Measurements from ENCODE around the gene NPNT. TPM values are rescaled to one million over a fixed set of nuclear protein-coding genes. Genes with fewer than 3 reads are reported as not detected.
A peak's percentile ranks its signal among the peaks of the same experiment; 100 is the strongest.
"Not testable (repeated sequence)": the region's sequence is repeated elsewhere in the genome, so short reads cannot be mapped to it uniquely, and the experiment has no call there.

The NPNT gene
- not detected for total RNA-seq

- CTCF ChIA-PET, result no interaction called here
- H3K27ac Mint-ChIP-seq, result no peak within 1 kb of the TSS
- H3K4me3 Mint-ChIP-seq, result peak within 1 kb of the TSS; percentile 46
- no peaks in the 10 kb centered on the region for H3K9me3 Mint-ChIP-seq
- peaks cover 4% of the 10 kb centered on the region for H3K4me1 Mint-ChIP-seq (ENCODE audit: low read depth)
- POLR2A ChIA-PET, result no interaction called here
- no peaks in the 10 kb centered on the region for H3K36me3 Mint-ChIP-seq
- no peak for DNase-seq
- intact Hi-C loops (cut with micrococcal nuclease), result no loop called here
- H3K27me3 Mint-ChIP-seq, result peaks cover 59% of the 10 kb centered on the region
Measured at GRCh38 chr4:105894660-105895582, at the start of gene NPNT. Gene NPNT (plus strand): TSS chr4:105895471. CDS start chr4:105895653, 182 bp downstream.

GRCh38 chr4:105845559-105845958 is 49.7 kb upstream of the NPNT start:
- CTCF ChIA-PET, result no interaction called here
- no peak overlapping the region for H3K27ac Mint-ChIP-seq
- H3K36me3 Mint-ChIP-seq, result peaks cover 12% of the 10 kb centered on the region
- no peaks in the 10 kb centered on the region for H3K4me1 Mint-ChIP-seq (ENCODE audit: low read depth)
- H3K9me3 Mint-ChIP-seq, result no peaks in the 10 kb centered on the region
- no peak for DNase-seq
- intact Hi-C loops (cut with micrococcal nuclease), result no loop called here
- H3K4me3 Mint-ChIP-seq, result no peak overlapping the region
- no peaks in the 10 kb centered on the region for H3K27me3 Mint-ChIP-seq
- POLR2A ChIA-PET, result no interaction called here

- intact Hi-C loops (cut with micrococcal nuclease); CTCF ChIA-PET; H3K4me3 Mint-ChIP-seq; H3K36me3 Mint-ChIP-seq; H3K27ac Mint-ChIP-seq; DNase-seq; H3K9me3 Mint-ChIP-seq; H3K4me1 Mint-ChIP-seq (ENCODE audit: low read depth); H3K27me3 Mint-ChIP-seq; POLR2A ChIA-PET: not testable (repeated sequence)
Measured at GRCh38 chr4:105848359-105848758, 46.9 kb upstream of the NPNT start.

- peaks cover 17% of the 10 kb centered on the region for H3K9me3 Mint-ChIP-seq
- peaks cover 10% of the 10 kb centered on the region for H3K36me3 Mint-ChIP-seq
Measured at GRCh38 chr4:105851196-105851595, 44.1 kb upstream of the NPNT start.

GRCh38 chr4:105852230-105852629 is 43.0 kb upstream of the NPNT start:
- CTCF ChIA-PET, result not testable (repeated sequence)

More at GRCh38 chr4:105851196-105851595, 44.1 kb upstream of the NPNT start:
- intact Hi-C loops (cut with micrococcal nuclease), result no loop called here
- DNase-seq, result no peak
- Mint-ChIP-seq H3K4me1 (ENCODE audit: low read depth) (no peaks in the 10 kb centered on the region), H3K4me3 (no peak overlapping the region), H3K27me3 (no peaks in the 10 kb centered on the region), H3K27ac (no peak overlapping the region)
- CTCF ChIA-PET, result no interaction called here
- POLR2A ChIA-PET, result no interaction called here

GRCh38 chr4:105858466-105859040 is 36.7 kb upstream of the NPNT start:
- H3K27ac Mint-ChIP-seq, result no peak overlapping the region
- DNase-seq, result no peak
- H3K4me1 Mint-ChIP-seq (ENCODE audit: low read depth), result no peaks in the 10 kb centered on the region
- H3K27me3 Mint-ChIP-seq, result no peaks in the 10 kb centered on the region
- CTCF ChIA-PET, result no interaction called here
- H3K9me3 Mint-ChIP-seq, result peaks cover 48% of the 10 kb centered on the region
- H3K4me3 Mint-ChIP-seq, result no peak overlapping the region
- peaks cover 18% of the 10 kb centered on the region for H3K36me3 Mint-ChIP-seq
- POLR2A ChIA-PET, result no interaction called here
- intact Hi-C loops (cut with micrococcal nuclease), result no loop called here

More at GRCh38 chr4:105852230-105852629, 43.0 kb upstream of the NPNT start:
- peaks cover 25% of the 10 kb centered on the region for H3K9me3 Mint-ChIP-seq
- DNase-seq; H3K4me1 Mint-ChIP-seq (ENCODE audit: low read depth); POLR2A ChIA-PET; H3K27ac Mint-ChIP-seq; intact Hi-C loops (cut with micrococcal nuclease); H3K4me3 Mint-ChIP-seq; H3K27me3 Mint-ChIP-seq: not testable (repeated sequence)
- H3K36me3 Mint-ChIP-seq, result peaks cover 15% of the 10 kb centered on the region

GRCh38 chr4:105859233-105859632 is 36.0 kb upstream of the NPNT start:
- no peak for DNase-seq
- Mint-ChIP-seq H3K9me3 (peaks cover 50% of the 10 kb centered on the region), H3K36me3 (peaks cover 15% of the 10 kb centered on the region), H3K27ac (no peak overlapping the region), H3K27me3 (no peaks in the 10 kb centered on the region), H3K4me3 (no peak overlapping the region), H3K4me1 (ENCODE audit: low read depth) (no peaks in the 10 kb centered on the region)
- intact Hi-C loops (cut with micrococcal nuclease), result no loop called here
- ChIA-PET POLR2A (no interaction called here), CTCF (no interaction called here)

- no peaks in the 10 kb centered on the region for H3K36me3 Mint-ChIP-seq
- H3K4me1 Mint-ChIP-seq (ENCODE audit: low read depth), result no peaks in the 10 kb centered on the region
- intact Hi-C loops (cut with micrococcal nuclease), result no loop called here
- H3K27ac Mint-ChIP-seq, result no peak overlapping the region
- no peak for DNase-seq
- no peaks in the 10 kb centered on the region for H3K9me3 Mint-ChIP-seq
- no peak overlapping the region for H3K4me3 Mint-ChIP-seq
- ChIA-PET CTCF (no interaction called here), POLR2A (no interaction called here)
- no peaks in the 10 kb centered on the region for H3K27me3 Mint-ChIP-seq
Measured at GRCh38 chr4:105870963-105871362, 24.3 kb upstream of the NPNT start.

- H3K36me3 Mint-ChIP-seq, result no peaks in the 10 kb centered on the region
- H3K4me3 Mint-ChIP-seq, result no peak overlapping the region
- DNase-seq, result no peak
- no peak overlapping the region for H3K27ac Mint-ChIP-seq
- H3K4me1 Mint-ChIP-seq (ENCODE audit: low read depth), result no peaks in the 10 kb centered on the region
- H3K9me3 Mint-ChIP-seq, result no peaks in the 10 kb centered on the region
- no peaks in the 10 kb centered on the region for H3K27me3 Mint-ChIP-seq
- ChIA-PET CTCF (no interaction called here), POLR2A (no interaction called here)
- intact Hi-C loops (cut with micrococcal nuclease), result no loop called here
Measured at GRCh38 chr4:105871997-105872396, 23.3 kb upstream of the NPNT start.

GRCh38 chr4:105875233-105875632 is 20.0 kb upstream of the NPNT start:
- H3K27me3 Mint-ChIP-seq, result no peaks in the 10 kb centered on the region
- no peak for DNase-seq
- H3K4me1 Mint-ChIP-seq (ENCODE audit: low read depth), result no peaks in the 10 kb centered on the region
- H3K27ac Mint-ChIP-seq, result no peak overlapping the region
- CTCF ChIA-PET, result no interaction called here
- no peaks in the 10 kb centered on the region for H3K36me3 Mint-ChIP-seq
- no peak overlapping the region for H3K4me3 Mint-ChIP-seq
- intact Hi-C loops (cut with micrococcal nuclease), result no loop called here
- H3K9me3 Mint-ChIP-seq, result no peaks in the 10 kb centered on the region
- POLR2A ChIA-PET, result no interaction called here

- no peak for DNase-seq
- H3K27ac Mint-ChIP-seq, result no peak overlapping the region
- no peak overlapping the region for H3K4me3 Mint-ChIP-seq
- peaks cover 2% of the 10 kb centered on the region for H3K27me3 Mint-ChIP-seq
- intact Hi-C loops (cut with micrococcal nuclease), result no loop called here
- no peaks in the 10 kb centered on the region for H3K4me1 Mint-ChIP-seq (ENCODE audit: low read depth)
- ChIA-PET CTCF (no interaction called here), POLR2A (no interaction called here)
- H3K36me3 Mint-ChIP-seq, result no peaks in the 10 kb centered on the region
- no peaks in the 10 kb centered on the region for H3K9me3 Mint-ChIP-seq
Measured at GRCh38 chr4:105878668-105879067, 16.6 kb upstream of the NPNT start.

GRCh38 chr4:105887508-105887907 is 7.8 kb upstream of the NPNT start:
- CTCF ChIA-PET, result no interaction called here

More at GRCh38 chr4:105887508-105887907, 7.8 kb upstream of the NPNT start:
- Mint-ChIP-seq H3K9me3 (peaks cover 5% of the 10 kb centered on the region), H3K4me1 (ENCODE audit: low read depth) (no peaks in the 10 kb centered on the region), H3K27ac (no peak overlapping the region), H3K27me3 (peaks cover 6% of the 10 kb centered on the region), H3K4me3 (no peak overlapping the region), H3K36me3 (no peaks in the 10 kb centered on the region)
- no peak for DNase-seq
- POLR2A ChIA-PET, result no interaction called here
- intact Hi-C loops (cut with micrococcal nuclease), result no loop called here

Data from activated CD4-positive, alpha-beta memory T cell treated with anti-CD3 and anti-CD28 coated beads for 36 hours (primary cell).